ENCODE results near the gene TAF11L2.

- TF ChIP-seq CTCF (conservative IDR thresholded peaks at IDR 0.05) = no peak
- TF ChIP-seq ZFX (IDR thresholded peaks at IDR 0.05) = no peak
Measured at GRCh38 chr5:17455942-17456341, 42.1 kb upstream of the TAF11L2 start.

Data from C4-2B (cell line).